T-helper 2 cell treated with Interferon-gamma antibody and Interleukin-4, amounts not matched to agents 5 μg/mL and 100 μg/mL, for 36 hours (primary cell): ENCODE measurements around the gene ZNF516.
A peak's percentile ranks its signal among the peaks of the same experiment; 100 is the strongest.

Experiments
- DNase-seq: peaks from one replicate; pipeline ENCODE4 v3.0.0; 2021; ENCODE audit warnings: low spot score
- H3K27ac Mint-ChIP-seq: one replicate; pipeline ENCODE4 v1.8.0; 2021; ENCODE audit warnings: mild to moderate bottlenecking, mixed read lengths
- H3K27me3 Mint-ChIP-seq: one replicate; pipeline ENCODE4 v1.8.0; 2021; ENCODE audit warnings: low read depth, mixed read lengths
- H3K36me3 Mint-ChIP-seq: one replicate; pipeline ENCODE4 v1.8.0; 2021; ENCODE audit warnings: low read depth, mixed read lengths
- H3K4me1 Mint-ChIP-seq: one replicate; pipeline ENCODE4 v1.8.0; 2021; ENCODE audit warnings: low read depth, mixed read lengths
- H3K4me3 Mint-ChIP-seq: one replicate; pipeline ENCODE4 v1.8.0; 2022; ENCODE audit warnings: mild to moderate bottlenecking, moderate library complexity, mixed read lengths
- H3K9me3 Mint-ChIP-seq: one replicate; pipeline ENCODE4 v1.8.0; 2021; ENCODE audit warnings: mixed read lengths

ZNF516 gene

GRCh38 chr18:76421685-76422078 is 73.4 kb downstream of the ZNF516 start:
- Mint-ChIP-seq H3K4me3 (no peak overlapping the region), H3K4me1 (no peaks in the 10 kb centered on the region), H3K27me3 (peaks cover 2% of the 10 kb centered on the region), H3K36me3 (no peaks in the 10 kb centered on the region), H3K27ac (no peak overlapping the region), H3K9me3 (no peaks in the 10 kb centered on the region)
- no peak for DNase-seq

GRCh38 chr18:76420898-76421684 is 74.0 kb downstream of the ZNF516 start:
- Mint-ChIP-seq H3K4me3 (no peak overlapping the region), H3K9me3 (no peaks in the 10 kb centered on the region), H3K27me3 (peaks cover 4% of the 10 kb centered on the region), H3K36me3 (no peaks in the 10 kb centered on the region), H3K27ac (no peak overlapping the region), H3K4me1 (no peaks in the 10 kb centered on the region)
- no peak for DNase-seq

- Mint-ChIP-seq H3K27ac (no peak overlapping the region), H3K9me3 (no peaks in the 10 kb centered on the region), H3K27me3 (peaks cover 5% of the 10 kb centered on the region), H3K36me3 (no peaks in the 10 kb centered on the region), H3K4me3 (no peak overlapping the region), H3K4me1 (no peaks in the 10 kb centered on the region)
- no peak for DNase-seq
These were observed 75.2 kb downstream of the ZNF516 start for GRCh38 chr18:76419811-76420210.

- no peak overlapping the region for H3K27ac Mint-ChIP-seq
- H3K4me3 Mint-ChIP-seq: no peak overlapping the region
- H3K9me3 Mint-ChIP-seq: no peaks in the 10 kb centered on the region
- H3K4me1 Mint-ChIP-seq: no peaks in the 10 kb centered on the region
- peaks cover 4% of the 10 kb centered on the region for H3K27me3 Mint-ChIP-seq
- H3K36me3 Mint-ChIP-seq: no peaks in the 10 kb centered on the region
- no peak for DNase-seq
These were observed 78.1 kb downstream of the ZNF516 start for GRCh38 chr18:76416911-76417310.

- peaks cover 6% of the 10 kb centered on the region for H3K27me3 Mint-ChIP-seq
- peaks cover 11% of the 10 kb centered on the region for H3K4me1 Mint-ChIP-seq
- no peaks in the 10 kb centered on the region for H3K9me3 Mint-ChIP-seq
- H3K4me3 Mint-ChIP-seq: no peak overlapping the region
- no peaks in the 10 kb centered on the region for H3K36me3 Mint-ChIP-seq
- no peak for DNase-seq
- no peak overlapping the region for H3K27ac Mint-ChIP-seq
These were observed 80.0 kb downstream of the ZNF516 start for GRCh38 chr18:76414936-76415621.

GRCh38 chr18:76412818-76413565 is 82.0 kb downstream of the ZNF516 start:
- H3K27ac Mint-ChIP-seq: no peak overlapping the region
- H3K4me3 Mint-ChIP-seq: no peak overlapping the region
- DNase-seq: no peak
- peaks cover 3% of the 10 kb centered on the region for H3K9me3 Mint-ChIP-seq
- no peaks in the 10 kb centered on the region for H3K36me3 Mint-ChIP-seq
- H3K27me3 Mint-ChIP-seq: peaks cover 6% of the 10 kb centered on the region
- H3K4me1 Mint-ChIP-seq: peaks cover 13% of the 10 kb centered on the region

GRCh38 chr18:76412010-76412817 is 82.8 kb downstream of the ZNF516 start:
- peaks cover 13% of the 10 kb centered on the region for H3K4me1 Mint-ChIP-seq
- peaks cover 6% of the 10 kb centered on the region for H3K27me3 Mint-ChIP-seq
- H3K36me3 Mint-ChIP-seq: no peaks in the 10 kb centered on the region
- no peak overlapping the region for H3K4me3 Mint-ChIP-seq
- peaks cover 3% of the 10 kb centered on the region for H3K9me3 Mint-ChIP-seq
- DNase-seq: no peak
- H3K27ac Mint-ChIP-seq: no peak overlapping the region

- peak; percentile 27 for DNase-seq
- no peak overlapping the region for H3K27ac Mint-ChIP-seq
- peaks cover 4% of the 10 kb centered on the region for H3K27me3 Mint-ChIP-seq
- no peaks in the 10 kb centered on the region for H3K36me3 Mint-ChIP-seq
- no peak overlapping the region for H3K4me3 Mint-ChIP-seq
- H3K4me1 Mint-ChIP-seq: peaks cover 13% of the 10 kb centered on the region
- peaks cover 3% of the 10 kb centered on the region for H3K9me3 Mint-ChIP-seq
These were observed 84.2 kb downstream of the ZNF516 start for GRCh38 chr18:76410660-76411417.

GRCh38 chr18:76410033-76410432 is 85.0 kb downstream of the ZNF516 start:
- Mint-ChIP-seq H3K4me1 (peaks cover 13% of the 10 kb centered on the region), H3K9me3 (peaks cover 3% of the 10 kb centered on the region), H3K27ac (no peak overlapping the region), H3K27me3 (peaks cover 4% of the 10 kb centered on the region), H3K36me3 (no peaks in the 10 kb centered on the region), H3K4me3 (no peak overlapping the region)
- no peak for DNase-seq

GRCh38 chr18:76408480-76409067 is 86.5 kb downstream of the ZNF516 start:
- DNase-seq: no peak
- H3K4me1 Mint-ChIP-seq: peaks cover 13% of the 10 kb centered on the region
- H3K36me3 Mint-ChIP-seq: no peaks in the 10 kb centered on the region
- no peak overlapping the region for H3K4me3 Mint-ChIP-seq
- peaks cover 4% of the 10 kb centered on the region for H3K27me3 Mint-ChIP-seq
- H3K9me3 Mint-ChIP-seq: peaks cover 3% of the 10 kb centered on the region
- no peak overlapping the region for H3K27ac Mint-ChIP-seq

GRCh38 chr18:76407681-76408080 is 87.4 kb downstream of the ZNF516 start:
- Mint-ChIP-seq H3K4me1 (peaks cover 13% of the 10 kb centered on the region), H3K27ac (no peak overlapping the region), H3K9me3 (peaks cover 3% of the 10 kb centered on the region), H3K27me3 (peaks cover 4% of the 10 kb centered on the region), H3K36me3 (no peaks in the 10 kb centered on the region), H3K4me3 (no peak overlapping the region)
- DNase-seq: no peak

- no peak overlapping the region for H3K4me3 Mint-ChIP-seq
- peaks cover 4% of the 10 kb centered on the region for H3K27me3 Mint-ChIP-seq
- H3K9me3 Mint-ChIP-seq: peaks cover 3% of the 10 kb centered on the region
- peaks cover 13% of the 10 kb centered on the region for H3K4me1 Mint-ChIP-seq
- DNase-seq: no peak
- no peaks in the 10 kb centered on the region for H3K36me3 Mint-ChIP-seq
- no peak overlapping the region for H3K27ac Mint-ChIP-seq
These were observed 88.3 kb downstream of the ZNF516 start for GRCh38 chr18:76406791-76407190.
